K562 (cell line): ENCODE measurements around the gene PPP4R4. TPM values are rescaled to one million over a fixed set of nuclear protein-coding genes. Genes with fewer than 3 reads are reported as not detected.
"Not testable (repeated sequence)": the region's sequence is repeated elsewhere in the genome, so short reads cannot be mapped to it uniquely, and the experiment has no call there.

Experiments
- ATAC-seq: fragments of 200-7000 bp; cut with Tn5 transposase; 3 replicates; pipeline ENCODE4 v1.9.1; 2020; ENCODE audit warnings: moderate library complexity
- BruUV-seq: library from RNA; stranded (reverse); fragments of 400-500 nt; replicated peaks from 2 replicates; lab custom pipeline; 2021; lab: Mats Ljungman, UMichigan
- CTCF ChIA-PET: fragments of 300-600 bp; formaldehyde crosslinking; extraction: SDS; loops from one replicate; lab custom pipeline; 2021; ENCODE audit warnings: low intra/inter-chr PET ratio; lab: Yijun Ruan, JAX
- POLR2A ChIA-PET: fragments of 300-600, 350-650 bp; sonication (Branson Sonifier 250); formaldehyde crosslinking; extraction: SDS; loops from one replicate; lab custom pipeline; 2021; ENCODE audit warnings: antibody characterized with exemption, inconsistent platforms; lab: Yijun Ruan, JAX
- DNase-seq, 4 experiments: peaks; one replicate each; pipeline versions ENCODE4 v3.0.0 to v3.0.0-alpha.2; 2011 to 2018; ENCODE audit warnings: low spot score in 3 of 4, mixed read lengths in 3 of 4; ENCODE audit errors: extremely low read depth in 1 of 4
- FAIRE-seq: peaks from 2 replicates; lab custom pipeline; 2011; peaks lifted over from hg19 to GRCh38; lab: Jason Lieb, UNC
- H2AFZ ChIP-seq: 2 replicates; pipeline ENCODE4 v1.6.0; 2011; ENCODE audit warnings: low read depth, low read length, control low read depth, inconsistent platforms
- H3K27ac ChIP-seq: fragments of 200-600 bp; 3 replicates; pipeline ENCODE4 v1.8.0; 2011; ENCODE audit warnings: low read depth, mild to moderate bottlenecking, control low read depth, inconsistent platforms, low read length, moderate library complexity, mixed read lengths; ENCODE audit errors: extremely low read depth
- H3K27me3 ChIP-seq, 2 experiments: fragments of 300-600 bp in 1 of 2; 2 replicates in 1 of 2; 3 replicates in 1 of 2; pipeline versions ENCODE4 v1.6.0 to v1.8.0; 2011; ENCODE audit warnings: inconsistent platforms in 2 of 2, low read length in 2 of 2, mild to moderate bottlenecking in 1 of 2, mixed read lengths in 1 of 2, moderate library complexity in 1 of 2; ENCODE audit not compliant: control insufficient read depth in 2 of 2, insufficient read depth in 2 of 2
- H3K36me3 ChIP-seq: fragments of 300-600 bp; 3 replicates; pipeline ENCODE4 v1.8.0; 2011; ENCODE audit warnings: mild to moderate bottlenecking, low read length, inconsistent platforms; ENCODE audit not compliant: control insufficient read depth, insufficient read depth
- H3K4me1 ChIP-seq, 2 experiments: fragments of 200-600 bp in 1 of 2; replicated peaks in 1 of 2; 2 replicates in 1 of 2; 3 replicates in 1 of 2; pipeline versions ENCODE4 v1.5.1 to v1.8.0; 2011; ENCODE audit warnings: inconsistent platforms in 2 of 2, low read length in 2 of 2, mild to moderate bottlenecking in 1 of 2, mixed read lengths in 1 of 2, moderate library complexity in 1 of 2; ENCODE audit not compliant: control insufficient read depth in 2 of 2, insufficient read depth in 2 of 2
- H3K4me2 ChIP-seq: 2 replicates; pipeline ENCODE4 v1.6.1; 2011; ENCODE audit warnings: low read length, control low read depth, inconsistent platforms, mixed read lengths; ENCODE audit not compliant: insufficient read depth
- H3K4me3 ChIP-seq: fragments of 200-600 bp; sonication (generic), shearing (Covaris generic); 2 replicates; pipeline ENCODE4 v1.5.1; 2016; ENCODE audit warnings: control low read depth, inconsistent platforms
- H3K79me2 ChIP-seq: fragments of 200-600 bp; 3 replicates; pipeline ENCODE4 v1.8.0; 2011; ENCODE audit warnings: low read length, inconsistent platforms; ENCODE audit not compliant: control insufficient read depth, insufficient read depth
- H3K9ac ChIP-seq, 2 experiments: 2 replicates each; pipeline versions ENCODE4 v1.6.0 to v1.6.1; 2011; ENCODE audit warnings: low read depth in 2 of 2, low read length in 2 of 2, control low read depth in 1 of 2, inconsistent platforms in 1 of 2, mild to moderate bottlenecking in 1 of 2, mixed read lengths in 1 of 2; ENCODE audit not compliant: insufficient read depth in 1 of 2
- H3K9me1 ChIP-seq: one replicate; pipeline ENCODE4 v1.6.0; 2011; ENCODE audit warnings: inconsistent platforms, mild to moderate bottlenecking, low read length, moderate library complexity; ENCODE audit not compliant: control insufficient read depth, insufficient read depth
- H3K9me3 ChIP-seq: replicated peaks from 2 replicates; pipeline ENCODE4 v1.5.1; 2011; ENCODE audit warnings: low read depth, low read length, inconsistent platforms; ENCODE audit not compliant: control insufficient read depth, insufficient read depth
- H4K20me1 ChIP-seq: replicated peaks from 2 replicates; pipeline ENCODE4 v1.6.1; 2011; ENCODE audit warnings: low read length, inconsistent platforms, mixed read lengths; ENCODE audit not compliant: control insufficient read depth, insufficient read depth
- HNRNPH1 ChIP-seq: fragments of 200-400 bp; formaldehyde crosslinking; optimal IDR thresholded peaks from 2 replicates; pipeline ENCODE3; 2017; ENCODE audit warnings: low read depth, mild to moderate bottlenecking, low read length, moderate library complexity
- IRF2 ChIP-seq: sonication (generic); formaldehyde crosslinking; IDR thresholded peaks from 2 replicates; pipeline ENCODE4 v1.8.1; 2022; ENCODE audit warnings: mild to moderate bottlenecking, missing genetic modification reagents
- MIER1 ChIP-seq: fragments of 450-650 bp; IDR thresholded peaks from 2 replicates; pipeline ENCODE4 v1.6.1; 2016; ENCODE audit warnings: antibody characterized with exemption, mild to moderate bottlenecking, low read depth
- NFYB ChIP-seq: IDR thresholded peaks from 2 replicates; pipeline ENCODE4 v1.6.1; 2011; ENCODE audit warnings: mild to moderate bottlenecking, moderate library complexity; ENCODE audit not compliant: insufficient read length; ENCODE audit errors: extremely low read depth
- PHTF2 ChIP-seq: fragments of 250-450 bp; sonication (Bioruptor Pico); IDR thresholded peaks from 2 replicates; pipeline ENCODE4 v1.5.0; 2021; ENCODE audit warnings: mild to moderate bottlenecking
- SMARCA4 ChIP-seq: fragments of 450-650 bp; IDR thresholded peaks from 2 replicates; pipeline ENCODE4 v1.6.1; 2016
- SMC3 ChIP-seq: conservative IDR thresholded peaks from 2 replicates; pipeline ENCODE4 v1.6.1; 2011; ENCODE audit warnings: low read depth, low read length, improper control_type of control experiment; ENCODE audit not compliant: insufficient read depth
- SREBF2 ChIP-seq: sonication (generic); formaldehyde crosslinking; IDR thresholded peaks from 2 replicates; pipeline ENCODE4 v1.4.0; 2020; ENCODE audit warnings: mild to moderate bottlenecking, missing genetic modification reagents
- SRSF9 ChIP-seq: fragments of 200-400 bp; formaldehyde crosslinking; IDR thresholded peaks from 2 replicates; pipeline ENCODE4 v1.6.1; 2017; ENCODE audit warnings: low read depth, low read length, borderline replicate concordance
- TAF7 ChIP-seq: fragments of 450-650 bp; IDR thresholded peaks from 2 replicates; pipeline ENCODE4 v1.6.1; 2016; ENCODE audit warnings: missing genetic modification characterization, missing compliant biosample characterization
- TOE1 ChIP-seq, 2 experiments: fragments of 450-650 bp in 1 of 2; sonication (generic) in 1 of 2; formaldehyde crosslinking in 1 of 2; IDR thresholded peaks; 2 replicates each; pipeline versions ENCODE4 v1.7.1 to v1.8.0; 2016 to 2022; ENCODE audit warnings: borderline replicate concordance in 2 of 2, mild to moderate bottlenecking in 2 of 2, antibody characterized with exemption in 1 of 2, inconsistent platforms in 1 of 2, low read depth in 1 of 2, missing genetic modification reagents in 1 of 2, moderate library complexity in 1 of 2
- ZNF174 ChIP-seq: fragments of 250-450 bp; sonication (Bioruptor Pico); IDR thresholded peaks from 2 replicates; pipeline ENCODE4 v1.4.0; 2020; ENCODE audit warnings: mild to moderate bottlenecking
- ZNF717 ChIP-seq: fragments of 250-450 bp; sonication (Bioruptor Pico); IDR thresholded peaks from 2 replicates; pipeline ENCODE4 v1.5.0; 2021
- WGBS: fragments of 100-300 bp; shearing (Covaris generic); methylation state at CpG from one replicate; pipeline ENCODE4 v1.1.6; 2016; ENCODE audit warnings: low coverage, mixed read lengths; ENCODE audit not compliant: insufficient coverage; ENCODE audit errors: missing lambda C conversion rate; 5-methylcytosine and 5-hydroxymethylcytosine counted together
- in situ Hi-C: fragments of 300-500 bp; cut with MboI; formaldehyde crosslinking; loops from 4 replicates; pipeline ENCODE4 v1.15.0; 2018; ENCODE audit warnings: inconsistent platforms, mixed read lengths
- intact Hi-C: fragments of 100-400 bp; cut with micrococcal nuclease; formaldehyde crosslinking; loops from 2 replicates; pipeline ENCODE4 v1.14.2; 2022
- polyA plus RNA-seq, 8 experiments: library from polyadenylated mRNA; depleted of rRNA in 4 of 8; stranded (reverse) in 5 of 8; unstranded in 3 of 8; fragments of >200 nt; fragmentation: Nextera tagmentation in 2 of 8; fragmentation: Illumina TruSeq in 1 of 8; extraction: Ambion mirVana in 2 of 8; extraction: Trizol in 1 of 8; gene quantifications; 2 replicates each; pipeline versions ENCODE4 v1.2.1 to v1.2.3, GENCODE V29; 2011 to 2014; ENCODE audit warnings: inconsistent platforms in 1 of 8, missing spikeins in 1 of 8
- total RNA-seq, 7 experiments: library from RNA; depleted of rRNA in 6 of 7; stranded (reverse); fragments of >200 nt in 6 of 7; fragmentation: Illumina TruSeq in 2 of 7; extraction: Trizol in 2 of 7; gene quantifications; 2 replicates each; pipeline versions ENCODE4 v1.2.1 to v1.2.3, GENCODE V29; 2011 to 2021; ENCODE audit warnings: low replicate concordance in 1 of 7
- TF ChIP-seq, protein P1 (sequence below): sonication (generic); formaldehyde crosslinking; IDR thresholded peaks from 2 replicates; pipeline ENCODE4 v1.8.1; 2022; ENCODE audit warnings: missing genetic modification reagents

Gene PPP4R4
- total and polyA plus RNA-seq, 9 of the 15 experiments (the other 6 are each of a cell fraction or from before 2014, with no cell fraction given), result 0.11 to 0.26 TPM; not detected in 7

DNA sequence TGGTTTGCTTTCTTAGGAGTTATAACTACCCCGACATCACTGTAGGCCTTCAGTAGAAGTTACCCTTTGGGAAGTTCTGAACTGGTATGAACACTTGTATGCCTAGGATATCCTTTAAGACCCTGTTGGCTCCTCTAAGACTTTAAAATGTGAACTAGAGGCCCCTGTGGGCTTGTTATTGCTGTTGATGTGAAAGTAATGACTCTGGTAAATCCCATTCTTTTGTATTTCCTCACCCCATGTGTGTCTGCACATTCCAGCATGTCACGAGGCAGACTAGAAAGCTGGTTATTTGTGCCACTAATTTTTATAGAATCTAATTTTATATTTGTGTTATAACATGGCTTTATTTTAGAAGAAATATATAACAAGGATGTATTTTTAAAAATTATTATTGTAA is 70.1 kb downstream of the PPP4R4 start:
- H3K4me3 ChIP-seq, result no peak overlapping the region
- no peak for DNase-seq
- no peak overlapping the region for H3K4me2 ChIP-seq
- no peak for FAIRE-seq
- WGBS, result 0% methylated on average over 2 of the region's 2 CpGs
- CTCF ChIA-PET, result no interaction called here
- in situ Hi-C loops, result no loop called here
- no peaks in the 10 kb centered on the region for H3K79me2 ChIP-seq
- H3K27ac ChIP-seq, result no peak overlapping the region
- H3K9ac ChIP-seq, result no peak overlapping the region
- no peak for ATAC-seq
- TF ChIP-seq SREBF2 (CRISPR knock-in tag) (no peak), SMC3 (no peak), IRF2 (CRISPR knock-in tag) (no peak), TOE1 (IDR thresholded peaks at IDR 0.05; ENCODE audit: borderline replicate concordance) (no peak), TOE1 (CRISPR knock-in tag; IDR thresholded peaks at IDR 0.05; ENCODE audit: borderline replicate concordance, low read depth) (no peak), ZNF717 (CRISPR knock-in tag) (no peak), NFYB (no peak), TAF7 (tag) (no peak), HNRNPH1 (no peak), PHTF2 (CRISPR knock-in tag) (no peak), SRSF9 (no peak), SMARCA4 (no peak), MIER1 (no peak), ZNF174 (CRISPR knock-in tag) (no peak)
- TF ChIP-seq, protein P1, sequence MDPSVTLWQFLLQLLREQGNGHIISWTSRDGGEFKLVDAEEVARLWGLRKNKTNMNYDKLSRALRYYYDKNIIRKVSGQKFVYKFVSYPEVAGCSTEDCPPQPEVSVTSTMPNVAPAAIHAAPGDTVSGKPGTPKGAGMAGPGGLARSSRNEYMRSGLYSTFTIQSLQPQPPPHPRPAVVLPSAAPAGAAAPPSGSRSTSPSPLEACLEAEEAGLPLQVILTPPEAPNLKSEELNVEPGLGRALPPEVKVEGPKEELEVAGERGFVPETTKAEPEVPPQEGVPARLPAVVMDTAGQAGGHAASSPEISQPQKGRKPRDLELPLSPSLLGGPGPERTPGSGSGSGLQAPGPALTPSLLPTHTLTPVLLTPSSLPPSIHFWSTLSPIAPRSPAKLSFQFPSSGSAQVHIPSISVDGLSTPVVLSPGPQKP, result no peak
- TF ChIP-seq, all 486 proteins: peak for 0
- H3K4me1 ChIP-seq, result no peaks in the 10 kb centered on the region
- intact Hi-C loops, result no loop called here
- no peaks in the 10 kb centered on the region for H4K20me1 ChIP-seq
- no peaks in the 10 kb centered on the region for H3K9me1 ChIP-seq
- BruUV-seq, result no TSS peak
- H2AFZ ChIP-seq, result no peak overlapping the region
- POLR2A ChIA-PET, result no interaction called here
- no peaks in the 10 kb centered on the region for H3K36me3 ChIP-seq
- H3K9me3 ChIP-seq, result no peaks in the 10 kb centered on the region
- H3K27me3 ChIP-seq, result no peaks in the 10 kb centered on the region

DNA sequence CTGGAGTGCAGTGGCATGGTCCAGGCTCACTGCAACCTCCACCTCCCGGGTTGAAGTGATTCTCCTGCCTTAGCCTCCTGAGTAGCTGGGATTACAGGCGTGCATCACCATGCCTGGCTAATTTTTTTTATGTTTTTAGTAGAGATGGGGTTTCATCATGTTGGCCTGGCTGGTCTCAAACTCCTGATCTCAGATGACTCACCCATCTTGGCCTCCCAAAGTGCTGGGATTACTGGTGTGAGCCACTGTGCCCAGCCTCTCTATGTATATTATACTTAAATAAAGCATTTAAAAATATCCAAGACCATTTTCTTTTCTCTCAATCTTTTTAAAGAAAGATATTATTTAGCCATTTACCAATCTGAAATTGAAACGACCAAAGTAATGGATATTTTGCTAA is 90.1 kb downstream of the PPP4R4 start:
- H3K27me3 ChIP-seq, H3K27ac ChIP-seq, H2AFZ ChIP-seq, H3K9me1 ChIP-seq, H3K9ac ChIP-seq, ATAC-seq, H3K36me3 ChIP-seq, H3K9me3 ChIP-seq, in situ Hi-C loops, intact Hi-C loops, H3K4me2 ChIP-seq, H4K20me1 ChIP-seq, BruUV-seq, H3K79me2 ChIP-seq, H3K4me3 ChIP-seq, CTCF ChIA-PET, DNase-seq, FAIRE-seq, H3K4me1 ChIP-seq: not testable (repeated sequence)
- POLR2A ChIA-PET, result interaction anchor here (0.6 kb wide), 1 partner anchor 13 kb away, joined by 3 read pairs; no protein-coding TSS in a partner anchor
- WGBS, result 0% methylated on average over 3 of the region's 3 CpGs
